OCI-LY7 (cell line): ENCODE data around the gene RCBTB2. TPM values are rescaled to one million over a fixed set of nuclear protein-coding genes. Genes with fewer than 3 reads are reported as not detected.
A peak's percentile ranks its signal among the peaks of the same experiment; 100 is the strongest.

Source experiments
- BruUV-seq: library from RNA; stranded (reverse); fragments of 400-500 nt; replicated peaks from 2 replicates; lab custom pipeline; 2021; lab: Mats Ljungman, UMichigan
- CTCF ChIA-PET: fragments of 300-600 bp; sonication (Branson Sonifier 250); formaldehyde crosslinking; loops from one replicate; lab custom pipeline; 2022; ENCODE audit warnings: antibody characterized with exemption; ENCODE audit not compliant: unreplicated experiment; lab: Charles Lee
- POLR2A ChIA-PET: fragments of 300-600 bp; sonication (Branson Sonifier 250); formaldehyde crosslinking; loops from one replicate; lab custom pipeline; 2022; ENCODE audit warnings: antibody characterized with exemption; lab: Charles Lee
- DNase-seq: peaks from one replicate; pipeline ENCODE4 v3.0.0-alpha.2; 2015; ENCODE audit warnings: low spot score
- H2AFZ ChIP-seq: fragments of 200-600 bp; sonication (generic), shearing (Covaris generic); 2 replicates; pipeline ENCODE4 v1.6.1; 2014; ENCODE audit warnings: mild to moderate bottlenecking, antibody characterized with exemption, low read length, moderate library complexity
- H3K27ac ChIP-seq: fragments of 200-600 bp; sonication (generic); 2 replicates; pipeline ENCODE4 v1.5.1; 2014; ENCODE audit warnings: mixed run types, low read depth, mild to moderate bottlenecking, moderate library complexity, low read length, inconsistent platforms; ENCODE audit not compliant: poor library complexity, severe bottlenecking
- H3K36me3 ChIP-seq: fragments of 200-600 bp; sonication (generic); 2 replicates; pipeline ENCODE4 v1.6.1; 2014; ENCODE audit warnings: mild to moderate bottlenecking, antibody characterized with exemption, low read length, moderate library complexity, mixed read lengths; ENCODE audit not compliant: insufficient read depth
- H3K4me1 ChIP-seq: fragments of 200-600 bp; sonication (generic); 2 replicates; pipeline ENCODE4 v1.5.1; 2014; ENCODE audit warnings: mild to moderate bottlenecking, low read length; ENCODE audit not compliant: insufficient read depth, poor library complexity, severe bottlenecking
- H3K4me2 ChIP-seq: fragments of 200-600 bp; sonication (generic); 2 replicates; pipeline ENCODE4 v1.6.1; 2014; ENCODE audit warnings: mild to moderate bottlenecking, low read length
- H3K4me3 ChIP-seq: fragments of 200-600 bp; sonication (generic); 2 replicates; pipeline ENCODE4 v1.5.1; 2014; ENCODE audit warnings: mild to moderate bottlenecking, low read depth, low read length; ENCODE audit not compliant: poor library complexity, severe bottlenecking
- H3K79me2 ChIP-seq: fragments of 200-600 bp; sonication (generic); 2 replicates; pipeline ENCODE4 v1.6.1; 2016; ENCODE audit warnings: low read depth, mild to moderate bottlenecking, low read length, moderate library complexity, mixed read lengths; ENCODE audit not compliant: insufficient read depth
- H3K9me2 ChIP-seq: fragments of 200-600 bp; sonication (generic); 2 replicates; pipeline ENCODE4 v1.6.1; 2016; ENCODE audit warnings: mild to moderate bottlenecking, low read length, mixed read lengths; ENCODE audit not compliant: insufficient read depth
- H3K9me3 ChIP-seq: fragments of 200-600 bp; sonication (generic); 2 replicates; pipeline ENCODE4 v1.6.1; 2014; ENCODE audit warnings: mild to moderate bottlenecking, mixed run types, low read length, mixed read lengths
- H4K20me1 ChIP-seq: fragments of 200-600 bp; sonication (generic); 2 replicates; pipeline ENCODE4 v1.6.1; 2014; ENCODE audit warnings: mild to moderate bottlenecking, antibody characterized with exemption, low read length, moderate library complexity, mixed read lengths; ENCODE audit not compliant: insufficient read depth
- EZH2phosphoT487 ChIP-seq: fragments of 200-600 bp; sonication (generic); IDR thresholded peaks from 2 replicates; pipeline ENCODE4 v1.6.1; 2018; ENCODE audit warnings: low read depth, borderline replicate concordance, mild to moderate bottlenecking, mixed run types, antibody characterized with exemption, low read length, moderate library complexity, mixed read lengths
- intact Hi-C: fragments of 100-400 bp; cut with micrococcal nuclease; formaldehyde crosslinking; loops from one replicate; pipeline ENCODE4 v1.10.0; 2022; ENCODE audit not compliant: unreplicated experiment
- total RNA-seq, 2 experiments: library from RNA; depleted of rRNA in 1 of 2; stranded (reverse); fragments of >200 nt in 1 of 2; shearing (Covaris generic) in 1 of 2; gene quantifications; 2 replicates each; pipeline ENCODE4 v1.2.3, GENCODE V29; 2014 to 2022
- TF ChIP-seq, protein P1 (sequence below): fragments of 200-600 bp; sonication (generic); conservative IDR thresholded peaks from 2 replicates; pipeline ENCODE4 v1.5.1; 2014; ENCODE audit warnings: mild to moderate bottlenecking, antibody characterized with exemption, low read length, moderate library complexity, mixed read lengths

RCBTB2 gene
- total RNA-seq, 2 experiments from 2014 or later = 7.2 to 9.0 TPM

GRCh38 chr13:48492470-48493065 is 40.3 kb downstream of the RCBTB2 start:
- H3K9me2 ChIP-seq = no peaks in the 10 kb centered on the region
- TF ChIP-seq EZH2phosphoT487 = no peak
- TF ChIP-seq, protein P1, sequence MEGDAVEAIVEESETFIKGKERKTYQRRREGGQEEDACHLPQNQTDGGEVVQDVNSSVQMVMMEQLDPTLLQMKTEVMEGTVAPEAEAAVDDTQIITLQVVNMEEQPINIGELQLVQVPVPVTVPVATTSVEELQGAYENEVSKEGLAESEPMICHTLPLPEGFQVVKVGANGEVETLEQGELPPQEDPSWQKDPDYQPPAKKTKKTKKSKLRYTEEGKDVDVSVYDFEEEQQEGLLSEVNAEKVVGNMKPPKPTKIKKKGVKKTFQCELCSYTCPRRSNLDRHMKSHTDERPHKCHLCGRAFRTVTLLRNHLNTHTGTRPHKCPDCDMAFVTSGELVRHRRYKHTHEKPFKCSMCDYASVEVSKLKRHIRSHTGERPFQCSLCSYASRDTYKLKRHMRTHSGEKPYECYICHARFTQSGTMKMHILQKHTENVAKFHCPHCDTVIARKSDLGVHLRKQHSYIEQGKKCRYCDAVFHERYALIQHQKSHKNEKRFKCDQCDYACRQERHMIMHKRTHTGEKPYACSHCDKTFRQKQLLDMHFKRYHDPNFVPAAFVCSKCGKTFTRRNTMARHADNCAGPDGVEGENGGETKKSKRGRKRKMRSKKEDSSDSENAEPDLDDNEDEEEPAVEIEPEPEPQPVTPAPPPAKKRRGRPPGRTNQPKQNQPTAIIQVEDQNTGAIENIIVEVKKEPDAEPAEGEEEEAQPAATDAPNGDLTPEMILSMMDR = no peak
- peaks cover 26% of the 10 kb centered on the region for H3K36me3 ChIP-seq
- BruUV-seq = no TSS peak
- no peaks in the 10 kb centered on the region for H3K79me2 ChIP-seq
- H2AFZ ChIP-seq = peak overlapping the region; percentile 11; the same call in 1 of the 2 replicates
- POLR2A ChIA-PET = interaction anchor here (1.1 to 1.2 kb wide), 5 partner anchors 12 to 40 kb away, joined by 3 to 5 read pairs (median 3); partner anchors contain the start of gene RCBTB2
- H4K20me1 ChIP-seq = no peaks in the 10 kb centered on the region; the same call in 1 of the 2 replicates
- CTCF ChIA-PET = no interaction called here
- peak overlapping the region; percentile 68 for H3K27ac ChIP-seq
- H3K9me3 ChIP-seq = no peaks in the 10 kb centered on the region
- intact Hi-C loops = loop anchor here (1.0 kb wide), 4 partner anchors 13 to 87 kb away; no protein-coding TSS in a partner anchor
- H3K4me1 ChIP-seq = peaks cover 51% of the 10 kb centered on the region
- DNase-seq = peak; percentile 89
- peak overlapping the region; percentile 86 for H3K4me2 ChIP-seq
- peak overlapping the region; percentile 61 for H3K4me3 ChIP-seq

DNA sequence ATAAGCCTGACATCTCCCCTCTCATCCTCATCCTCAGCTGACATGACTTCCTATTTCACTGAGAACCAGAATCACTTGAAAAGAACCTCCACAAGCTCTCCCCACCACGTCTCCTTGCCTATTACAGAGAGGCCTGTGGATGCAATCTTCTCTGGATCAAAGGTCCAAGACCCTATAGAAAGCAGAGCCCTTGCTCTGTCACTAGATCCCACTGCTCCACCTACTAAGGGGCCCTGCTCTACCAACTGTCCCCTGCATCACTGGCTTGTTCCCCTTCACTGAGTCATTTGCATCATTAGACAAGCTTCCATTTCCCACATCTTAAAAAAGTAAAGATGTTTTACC is 40.8 kb downstream of the RCBTB2 start:
- Histone ChIP-seq H3K4me3 (peak overlapping the region; percentile 61), H4K20me1 (no peaks in the 10 kb centered on the region; the same call in 1 of the 2 replicates), H3K27ac (peak overlapping the region; percentile 68), H3K9me3 (no peaks in the 10 kb centered on the region), H3K79me2 (no peaks in the 10 kb centered on the region), H3K4me1 (peaks cover 51% of the 10 kb centered on the region), H3K9me2 (no peaks in the 10 kb centered on the region), H3K36me3 (peaks cover 30% of the 10 kb centered on the region), H2AFZ (peak overlapping the region; percentile 11; the same call in 1 of the 2 replicates), H3K4me2 (peak overlapping the region; percentile 86)
- ChIA-PET CTCF (no interaction called here), POLR2A (interaction anchor here (1.1 to 1.2 kb wide), 5 partner anchors 13 to 41 kb away, joined by 3 to 5 read pairs (median 3); partner anchors contain the start of gene RCBTB2)
- TF ChIP-seq, protein P1 = no peak
- no peak for TF ChIP-seq EZH2phosphoT487
- intact Hi-C loops = loop anchor here (1.0 kb wide), 4 partner anchors 13 to 87 kb away; no protein-coding TSS in a partner anchor
- BruUV-seq = no TSS peak
- no peak for DNase-seq
